Measurements from ENCODE around the gene CLDN1. TPM values are rescaled to one million over a fixed set of nuclear protein-coding genes. Genes with fewer than 3 reads are reported as not detected.

Gene CLDN1
- total and polyA plus RNA-seq, 2 of the 8 experiments (the other 6 are each of a cell fraction or from before 2014, with no cell fraction given) = 3.1 to 6.1 TPM

DNA sequence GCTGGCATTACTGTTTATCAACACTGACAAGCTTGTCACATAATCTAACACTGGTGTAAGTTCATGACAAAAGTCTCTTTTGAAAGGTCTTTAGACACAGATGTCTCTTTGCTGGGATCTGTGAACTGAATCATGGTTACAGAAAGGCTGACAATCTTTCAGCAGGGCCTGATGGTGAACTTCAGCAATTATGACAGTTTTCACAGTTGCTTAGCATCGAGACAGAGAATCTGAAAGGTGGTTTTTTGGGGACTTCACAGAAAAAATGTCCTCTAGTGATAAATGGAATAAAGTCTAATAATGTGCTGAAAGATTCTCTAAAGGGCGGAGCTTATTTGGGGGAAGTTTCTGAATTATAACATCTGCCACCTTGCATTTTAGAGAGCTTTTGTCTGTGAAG, 32.3 kb downstream of the CLDN1 start:
- no peak for FAIRE-seq
- TF ChIP-seq ZNF274 (IDR thresholded peaks at IDR 0.05; ENCODE audit: borderline replicate concordance, extremely low read depth, low read length) (no peak), CHD2 (IDR thresholded peaks at IDR 0.05; ENCODE audit: low read length) (no peak), CBX8 (IDR thresholded peaks at IDR 0.05; ENCODE audit: borderline replicate concordance, low read depth, low read length) (no peak), MAFK (IDR thresholded peaks at IDR 0.05; ENCODE audit: low read depth, low read length) (no peak), PHF8 (conservative IDR thresholded peaks at IDR 0.05; ENCODE audit: low read depth, low read length) (no peak), CHD1 (IDR thresholded peaks at IDR 0.05; ENCODE audit: low read depth, low read length) (no peak), SIX5 (IDR thresholded peaks at IDR 0.05; ENCODE audit: low read depth, low read length) (no peak), EP300 (IDR thresholded peaks at IDR 0.05; ENCODE audit: borderline replicate concordance in 1 of 2, low read depth in 2 of 2, low read length in 2 of 2) (no peak), KDM5A (IDR thresholded peaks at IDR 0.05; ENCODE audit: low read length) (no peak), CREB1 (IDR thresholded peaks at IDR 0.05) (no peak), CTBP2 (IDR thresholded peaks at IDR 0.05; ENCODE audit: borderline replicate concordance, insufficient read depth, insufficient read length, low read length) (no peak), RXRA (IDR thresholded peaks at IDR 0.05; ENCODE audit: insufficient read depth, low read depth, low read length) (no peak)
- TF ChIP-seq, protein P1, sequence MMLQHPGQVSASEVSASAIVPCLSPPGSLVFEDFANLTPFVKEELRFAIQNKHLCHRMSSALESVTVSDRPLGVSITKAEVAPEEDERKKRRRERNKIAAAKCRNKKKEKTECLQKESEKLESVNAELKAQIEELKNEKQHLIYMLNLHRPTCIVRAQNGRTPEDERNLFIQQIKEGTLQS (IDR thresholded peaks at IDR 0.05; ENCODE audit: insufficient read depth, low read depth, low read length) = no peak
- TF ChIP-seq, protein P2, sequence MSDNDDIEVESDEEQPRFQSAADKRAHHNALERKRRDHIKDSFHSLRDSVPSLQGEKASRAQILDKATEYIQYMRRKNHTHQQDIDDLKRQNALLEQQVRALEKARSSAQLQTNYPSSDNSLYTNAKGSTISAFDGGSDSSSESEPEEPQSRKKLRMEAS (IDR thresholded peaks at IDR 0.05) = no peak

More for the DNA sequence above, 32.3 kb downstream of the CLDN1 start:
- H3K9me3 ChIP-seq (ENCODE audit: insufficient read depth in 2 of 2, low read depth in 1 of 2, low read length in 1 of 2) = peaks cover 3 to 5% of the 10 kb centered on the region in 2 experiments; a peak in 2 of 4 replicates
- no peak overlapping the region for H4K91ac ChIP-seq (replicated peaks; ENCODE audit: insufficient read length, low read length)
- DNase-seq (ENCODE audit: low read depth in 1 of 2, low spot score in 2 of 2) = no peak
- ChIA-PET POLR2A (ENCODE audit: partially characterized antibody) (no interaction called here), CTCF (ENCODE audit: partially characterized antibody) (interaction anchor here (1.8 kb wide), 1 partner anchor 32 kb away, joined by 5 read pairs; the partner anchor contains the start of gene CLDN1)
- H2BK120ac ChIP-seq (replicated peaks; ENCODE audit: low read depth, low read length) = no peak overlapping the region
- no peak overlapping the region for H2AK5ac ChIP-seq (ENCODE audit: low read depth, low read length)
- WGBS, 2 experiments (ENCODE audit: extremely low coverage in 1 of 2, insufficient coverage in 1 of 2, insufficient read length in 1 of 2, insufficient replicate concordance in 2 of 2, low coverage in 1 of 2, low lambda C conversion rate in 2 of 2, missing lambda C conversion rate in 1 of 2) = 70% methylated on average over 2 of the region's 2 CpGs; no CpG with 5 or more reads in 1 of the 2 experiments
- no peak overlapping the region for H2BK12ac ChIP-seq (ENCODE audit: low read depth, low read length)
- H4K8ac ChIP-seq (ENCODE audit: extremely low read depth, insufficient read depth, low read length) = no peak overlapping the region
- H3K14ac ChIP-seq (ENCODE audit: insufficient read length) = no peak overlapping the region
- H3K27ac ChIP-seq (ENCODE audit: low read depth, low read length) = no peak overlapping the region
- no peak overlapping the region for H3K23ac ChIP-seq (ENCODE audit: insufficient read length)
- no peaks in the 10 kb centered on the region for H3K23me2 ChIP-seq (ENCODE audit: low read depth, low read length)
- no peak overlapping the region for H2AFZ ChIP-seq (ENCODE audit: low read length)
- no peak overlapping the region for H3K4me3 ChIP-seq (ENCODE audit: extremely low read depth in 1 of 4, insufficient read depth in 2 of 4, low read depth in 3 of 4, low read length in 4 of 4)
- no peaks in the 10 kb centered on the region for H3K27me3 ChIP-seq (replicated peaks in 1 of 4; ENCODE audit: control insufficient read depth in 3 of 4, extremely low read depth in 1 of 4, insufficient read depth in 3 of 4, low read length in 3 of 4)
- H3K56ac ChIP-seq (replicated peaks; ENCODE audit: insufficient read length, low read depth, low read length) = no peak overlapping the region
- no peaks in the 10 kb centered on the region for H3K79me2 ChIP-seq (ENCODE audit: control insufficient read depth in 1 of 2, insufficient read depth in 2 of 2, low read length in 2 of 2)
- no peak overlapping the region for H3K4me2 ChIP-seq (ENCODE audit: insufficient read depth in 1 of 2, low read depth in 2 of 2, low read length in 2 of 2)
- no peak overlapping the region for H2BK5ac ChIP-seq (ENCODE audit: low read depth, low read length)
- no peak overlapping the region for H3K4ac ChIP-seq (replicated peaks; ENCODE audit: insufficient read length, low read depth, low read length)
- no peak overlapping the region for H2BK15ac ChIP-seq (ENCODE audit: low read length)
- H3K79me1 ChIP-seq (ENCODE audit: low read depth, low read length) = no peaks in the 10 kb centered on the region
- H3K36me3 ChIP-seq (ENCODE audit: control insufficient read depth in 2 of 4, insufficient read depth in 4 of 4, low read length in 3 of 4) = no peaks in the 10 kb centered on the region
- no peaks in the 10 kb centered on the region for H3K4me1 ChIP-seq (replicated peaks in 1 of 4; ENCODE audit: control insufficient read depth in 3 of 4, insufficient read depth in 4 of 4, low read length in 3 of 4)
- no peak overlapping the region for H2BK20ac ChIP-seq (ENCODE audit: low read length)
- H3K9ac ChIP-seq (replicated peaks in 1 of 4; ENCODE audit: extremely low read depth in 1 of 4, low read depth in 3 of 4, low read length in 3 of 4) = no peak overlapping the region
- H3K18ac ChIP-seq (ENCODE audit: extremely low read depth, low read length) = no peak overlapping the region
- no peak overlapping the region for H4K5ac ChIP-seq (ENCODE audit: insufficient read length, low read depth, low read length)
- no peaks in the 10 kb centered on the region for H4K20me1 ChIP-seq (replicated peaks in 1 of 2; ENCODE audit: control insufficient read depth in 1 of 2, insufficient read depth in 2 of 2, low read length in 2 of 2)

Data from H1 (cell line).